Measurements from ENCODE around the gene MMP15.
"Not testable (repeated sequence)": the region's sequence is repeated elsewhere in the genome, so short reads cannot be mapped to it uniquely, and the experiment has no call there.

Gene MMP15

GRCh38 chr16:58074657-58075056, 49.1 kb downstream of the MMP15 start:
- H3K4me1 ChIP-seq (ENCODE audit: insufficient read depth, low read length), result no peaks in the 10 kb centered on the region
- H3K9ac ChIP-seq (ENCODE audit: low read depth, low read length), result no peak overlapping the region
- ATAC-seq (ENCODE audit: insufficient read depth, low read depth), result no peak

GRCh38 chr16:58076514-58076913, 51.0 kb downstream of the MMP15 start:
- H3K4me1 ChIP-seq (ENCODE audit: insufficient read depth, low read length), result no peaks in the 10 kb centered on the region
- no peaks in the 10 kb centered on the region for H3K27me3 ChIP-seq (ENCODE audit: insufficient read depth, low read length, poor library complexity)
- no peak for DNase-seq
- H3K79me2 ChIP-seq (ENCODE audit: insufficient read depth, low read length), result no peaks in the 10 kb centered on the region
- no peak overlapping the region for H3K9ac ChIP-seq (ENCODE audit: low read depth, low read length)
- no peak overlapping the region for H3K27ac ChIP-seq (ENCODE audit: low read length)
- H3K4me3 ChIP-seq (ENCODE audit: low read depth in 1 of 2, low read length in 2 of 2), result no peak overlapping the region
- H3K9me3 ChIP-seq (ENCODE audit: insufficient read depth, low read length, severe bottlenecking), result peaks cover 4% of the 10 kb centered on the region
- H3K36me3 ChIP-seq (ENCODE audit: insufficient read depth, low read length), result no peaks in the 10 kb centered on the region
- H2AFZ ChIP-seq (ENCODE audit: low read depth, low read length), result no peak overlapping the region
- no peak overlapping the region for H3K4me2 ChIP-seq (ENCODE audit: insufficient read depth, low read length)
- no peaks in the 10 kb centered on the region for H4K20me1 ChIP-seq (ENCODE audit: insufficient read depth, low read length)
- no peak for ATAC-seq (ENCODE audit: insufficient read depth, low read depth)
- TF ChIP-seq CTCF (IDR thresholded peaks at IDR 0.05; ENCODE audit: borderline replicate concordance, extremely low read depth, low read length, poor library complexity, severe bottlenecking) (no peak), EZH2 (IDR thresholded peaks at IDR 0.05; ENCODE audit: borderline replicate concordance, low read depth, low read length, severe bottlenecking) (no peak)

More at GRCh38 chr16:58074657-58075056, 49.1 kb downstream of the MMP15 start:
- Histone ChIP-seq H4K20me1 (ENCODE audit: insufficient read depth, low read length) (no peaks in the 10 kb centered on the region), H3K27ac (ENCODE audit: low read length) (no peak overlapping the region), H3K9me3 (ENCODE audit: insufficient read depth, low read length, severe bottlenecking) (peaks cover 4% of the 10 kb centered on the region), H3K4me2 (ENCODE audit: insufficient read depth, low read length) (no peak overlapping the region), H2AFZ (ENCODE audit: low read depth, low read length) (no peak overlapping the region), H3K27me3 (ENCODE audit: insufficient read depth, low read length, poor library complexity) (no peaks in the 10 kb centered on the region), H3K4me3 (ENCODE audit: low read depth in 1 of 2, low read length in 2 of 2) (no peak overlapping the region), H3K36me3 (ENCODE audit: insufficient read depth, low read length) (no peaks in the 10 kb centered on the region), H3K79me2 (ENCODE audit: insufficient read depth, low read length) (no peaks in the 10 kb centered on the region)
- no peak for DNase-seq
- TF ChIP-seq CTCF (IDR thresholded peaks at IDR 0.05; ENCODE audit: borderline replicate concordance, extremely low read depth, low read length, poor library complexity, severe bottlenecking) (no peak), EZH2 (IDR thresholded peaks at IDR 0.05; ENCODE audit: borderline replicate concordance, low read depth, low read length, severe bottlenecking) (no peak)

GRCh38 chr16:58077796-58078195, 52.2 kb downstream of the MMP15 start:
- H4K20me1 ChIP-seq (ENCODE audit: insufficient read depth, low read length), result no peaks in the 10 kb centered on the region
- DNase-seq, result no peak
- ATAC-seq (ENCODE audit: insufficient read depth, low read depth), result no peak
- H3K4me1 ChIP-seq (ENCODE audit: insufficient read depth, low read length), result no peaks in the 10 kb centered on the region
- H3K9me3 ChIP-seq (ENCODE audit: insufficient read depth, low read length, severe bottlenecking), result peaks cover 4% of the 10 kb centered on the region
- H3K27ac ChIP-seq (ENCODE audit: low read length), result no peak overlapping the region
- H3K9ac ChIP-seq (ENCODE audit: low read depth, low read length), result no peak overlapping the region
- no peak overlapping the region for H3K4me2 ChIP-seq (ENCODE audit: insufficient read depth, low read length)
- no peak for TF ChIP-seq CTCF (IDR thresholded peaks at IDR 0.05; ENCODE audit: borderline replicate concordance, extremely low read depth, low read length, poor library complexity, severe bottlenecking)
- no peak overlapping the region for H3K4me3 ChIP-seq (ENCODE audit: low read depth in 1 of 2, low read length in 2 of 2)
- H3K36me3 ChIP-seq (ENCODE audit: insufficient read depth, low read length), result no peaks in the 10 kb centered on the region
- no peaks in the 10 kb centered on the region for H3K27me3 ChIP-seq (ENCODE audit: insufficient read depth, low read length, poor library complexity)
- H2AFZ ChIP-seq (ENCODE audit: low read depth, low read length), result no peak overlapping the region
- no peaks in the 10 kb centered on the region for H3K79me2 ChIP-seq (ENCODE audit: insufficient read depth, low read length)

- not testable (repeated sequence) for H3K4me1 ChIP-seq (ENCODE audit: insufficient read depth, low read length); H3K9ac ChIP-seq (ENCODE audit: low read depth, low read length); DNase-seq; H3K27me3 ChIP-seq (ENCODE audit: insufficient read depth, low read length, poor library complexity); H3K9me3 ChIP-seq (ENCODE audit: insufficient read depth, low read length, severe bottlenecking); H3K79me2 ChIP-seq (ENCODE audit: insufficient read depth, low read length); H3K27ac ChIP-seq (ENCODE audit: low read length); H3K4me3 ChIP-seq (ENCODE audit: low read depth in 1 of 2, low read length in 2 of 2); ATAC-seq (ENCODE audit: insufficient read depth, low read depth); H3K36me3 ChIP-seq (ENCODE audit: insufficient read depth, low read length); H4K20me1 ChIP-seq (ENCODE audit: insufficient read depth, low read length); H3K4me2 ChIP-seq (ENCODE audit: insufficient read depth, low read length); H2AFZ ChIP-seq (ENCODE audit: low read depth, low read length)
Observed at GRCh38 chr16:58080657-58081056, 55.1 kb downstream of the MMP15 start.

Measured in DND-41 (cell line).